OCI-LY1 (cell line): ENCODE data around the gene GRSF1.

Experiments
- H2AFZ ChIP-seq: fragments of 200-600 bp; sonication (generic), shearing (Covaris generic); 2 replicates; pipeline ENCODE4 v1.6.0; 2014; ENCODE audit warnings: antibody characterized with exemption, mild to moderate bottlenecking, low read length
- H3F3A ChIP-seq: fragments of 200-600 bp; sonication (generic), shearing (Covaris generic); 2 replicates; pipeline ENCODE4 v1.6.0; 2014; ENCODE audit warnings: mild to moderate bottlenecking, antibody characterized with exemption, low read length, moderate library complexity; ENCODE audit not compliant: insufficient read depth
- H3K27ac ChIP-seq: fragments of 200-600 bp; sonication (generic); 2 replicates; pipeline ENCODE4 v1.5.1; 2014; ENCODE audit warnings: low read length, mixed run types, mild to moderate bottlenecking, low read depth; ENCODE audit not compliant: poor library complexity, severe bottlenecking
- H3K27me3 ChIP-seq: fragments of 200-600 bp; sonication (generic); 2 replicates; pipeline ENCODE4 v1.6.0; 2014; ENCODE audit warnings: antibody characterized with exemption, mild to moderate bottlenecking, low read length, moderate library complexity; ENCODE audit not compliant: insufficient read depth
- H3K36me3 ChIP-seq: fragments of 200-600 bp; sonication (generic); 2 replicates; pipeline ENCODE4 v1.6.1; 2014; ENCODE audit warnings: mild to moderate bottlenecking, antibody characterized with exemption, low read length, moderate library complexity, mixed read lengths; ENCODE audit not compliant: insufficient read depth
- H3K4me1 ChIP-seq: fragments of 200-600 bp; sonication (generic); 2 replicates; pipeline ENCODE4 v1.5.1; 2014; ENCODE audit warnings: mild to moderate bottlenecking, low read length, moderate library complexity; ENCODE audit not compliant: insufficient read depth, severe bottlenecking
- H3K4me2 ChIP-seq: fragments of 200-600 bp; sonication (generic), shearing (Covaris generic); 2 replicates; pipeline ENCODE4 v1.6.1; 2014; ENCODE audit warnings: low read length
- H3K4me3 ChIP-seq: fragments of 200-600 bp; sonication (generic); 2 replicates; pipeline ENCODE4 v1.5.1; 2014; ENCODE audit warnings: low read length, low read depth, mild to moderate bottlenecking, mixed read lengths; ENCODE audit not compliant: poor library complexity, severe bottlenecking
- H3K79me2 ChIP-seq: fragments of 200-600 bp; shearing (Covaris generic); 2 replicates; pipeline ENCODE4 v1.6.1; 2016; ENCODE audit warnings: mixed run types, low read length, mixed read lengths; ENCODE audit not compliant: insufficient read depth
- H3K9ac ChIP-seq: fragments of 200-600 bp; sonication (generic), shearing (Covaris generic); 2 replicates; pipeline ENCODE4 v1.6.1; 2014; ENCODE audit warnings: mild to moderate bottlenecking, low read length, mixed read lengths
- H3K9me2 ChIP-seq: fragments of 200-600 bp; sonication (generic), shearing (Covaris generic); 2 replicates; pipeline ENCODE4 v1.6.1; 2014; ENCODE audit warnings: low read depth, mild to moderate bottlenecking, low read length, mixed read lengths
- H3K9me3 ChIP-seq: fragments of 200-600 bp; shearing (Covaris generic); 2 replicates; pipeline ENCODE4 v1.6.1; 2014; ENCODE audit warnings: low read length, mixed read lengths
- H4K20me1 ChIP-seq: fragments of 200-600 bp; sonication (generic), shearing (Covaris generic); 2 replicates; pipeline ENCODE4 v1.6.0; 2016; ENCODE audit warnings: mild to moderate bottlenecking, low read length; ENCODE audit not compliant: insufficient read depth
- EZH2 ChIP-seq: fragments of 200-600 bp; sonication (generic), shearing (Covaris generic); IDR thresholded peaks from 2 replicates; pipeline ENCODE4 v1.8.0; 2017; ENCODE audit warnings: borderline replicate concordance, mixed run types, mild to moderate bottlenecking, antibody characterized with exemption, low read length, moderate library complexity, mixed read lengths
- TF ChIP-seq, protein P1 (sequence below): fragments of 200-600 bp; sonication (generic), shearing (Covaris generic); IDR thresholded peaks from 2 replicates; pipeline ENCODE4 v1.5.1; 2017; ENCODE audit warnings: mild to moderate bottlenecking, antibody characterized with exemption, low read length, moderate library complexity, mixed read lengths

GRSF1 gene

DNA sequence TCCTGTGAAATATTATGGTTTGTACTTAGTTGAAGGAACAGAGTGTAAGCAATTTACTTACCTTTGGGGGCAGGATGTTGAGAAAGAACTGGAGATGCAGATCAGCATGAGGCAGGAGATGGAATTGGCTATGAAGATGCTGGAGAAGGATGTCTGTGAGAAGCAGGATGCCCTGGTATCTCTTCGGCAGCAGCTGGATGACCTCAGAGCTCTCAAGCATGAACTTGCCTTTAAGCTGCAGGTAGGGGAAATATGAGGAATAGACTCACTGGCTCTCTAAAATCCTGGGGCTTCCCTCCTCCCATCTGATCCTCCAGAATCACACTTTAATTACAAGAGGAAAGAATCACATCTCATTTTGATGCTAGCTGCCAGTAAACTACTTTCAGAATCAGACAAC is 51.0 kb downstream of the GRSF1 start:
- Histone ChIP-seq H3F3A (no peaks in the 10 kb centered on the region), H3K36me3 (peaks cover 71% of the 10 kb centered on the region), H3K9ac (no peak overlapping the region), H3K27ac (no peak overlapping the region), H4K20me1 (no peaks in the 10 kb centered on the region), H3K9me2 (no peaks in the 10 kb centered on the region), H3K4me3 (no peak overlapping the region), H3K79me2 (no peaks in the 10 kb centered on the region), H3K27me3 (no peaks in the 10 kb centered on the region), H3K4me1 (no peaks in the 10 kb centered on the region), H3K9me3 (no peaks in the 10 kb centered on the region), H3K4me2 (no peak overlapping the region), H2AFZ (no peak overlapping the region)
- no peak for TF ChIP-seq EZH2
- TF ChIP-seq, protein P1, sequence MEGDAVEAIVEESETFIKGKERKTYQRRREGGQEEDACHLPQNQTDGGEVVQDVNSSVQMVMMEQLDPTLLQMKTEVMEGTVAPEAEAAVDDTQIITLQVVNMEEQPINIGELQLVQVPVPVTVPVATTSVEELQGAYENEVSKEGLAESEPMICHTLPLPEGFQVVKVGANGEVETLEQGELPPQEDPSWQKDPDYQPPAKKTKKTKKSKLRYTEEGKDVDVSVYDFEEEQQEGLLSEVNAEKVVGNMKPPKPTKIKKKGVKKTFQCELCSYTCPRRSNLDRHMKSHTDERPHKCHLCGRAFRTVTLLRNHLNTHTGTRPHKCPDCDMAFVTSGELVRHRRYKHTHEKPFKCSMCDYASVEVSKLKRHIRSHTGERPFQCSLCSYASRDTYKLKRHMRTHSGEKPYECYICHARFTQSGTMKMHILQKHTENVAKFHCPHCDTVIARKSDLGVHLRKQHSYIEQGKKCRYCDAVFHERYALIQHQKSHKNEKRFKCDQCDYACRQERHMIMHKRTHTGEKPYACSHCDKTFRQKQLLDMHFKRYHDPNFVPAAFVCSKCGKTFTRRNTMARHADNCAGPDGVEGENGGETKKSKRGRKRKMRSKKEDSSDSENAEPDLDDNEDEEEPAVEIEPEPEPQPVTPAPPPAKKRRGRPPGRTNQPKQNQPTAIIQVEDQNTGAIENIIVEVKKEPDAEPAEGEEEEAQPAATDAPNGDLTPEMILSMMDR = no peak

DNA sequence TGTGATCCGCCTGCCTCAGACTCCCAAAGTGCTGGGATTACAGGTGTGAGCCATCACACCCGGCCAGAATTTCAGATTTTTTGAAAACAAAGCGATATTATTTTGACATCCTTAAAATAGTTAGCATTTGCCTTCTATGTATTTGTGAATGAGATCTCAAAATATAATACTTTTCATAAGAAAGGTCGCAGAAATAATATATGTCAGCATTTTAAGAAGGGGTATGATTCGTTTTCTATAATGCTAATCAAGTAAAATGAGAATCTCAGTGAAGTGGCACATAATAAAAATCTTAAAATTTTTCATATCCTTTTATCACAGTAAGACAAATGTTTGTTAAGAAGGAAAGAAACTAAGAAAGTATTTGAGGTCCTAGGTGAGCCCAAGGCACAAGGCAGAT is 52.2 kb downstream of the GRSF1 start:
- no peaks in the 10 kb centered on the region for H3K9me3 ChIP-seq
- H3K27ac ChIP-seq = no peak overlapping the region
- H2AFZ ChIP-seq = no peak overlapping the region
- H3K27me3 ChIP-seq = no peaks in the 10 kb centered on the region
- no peak overlapping the region for H3K4me3 ChIP-seq
- H3F3A ChIP-seq = no peaks in the 10 kb centered on the region
- no peak overlapping the region for H3K9ac ChIP-seq
- H3K79me2 ChIP-seq = no peaks in the 10 kb centered on the region
- no peaks in the 10 kb centered on the region for H3K4me1 ChIP-seq
- peaks cover 76% of the 10 kb centered on the region for H3K36me3 ChIP-seq
- no peak for TF ChIP-seq EZH2
- TF ChIP-seq, protein P1 = no peak
- no peaks in the 10 kb centered on the region for H3K9me2 ChIP-seq
- no peak overlapping the region for H3K4me2 ChIP-seq
- no peaks in the 10 kb centered on the region for H4K20me1 ChIP-seq

DNA sequence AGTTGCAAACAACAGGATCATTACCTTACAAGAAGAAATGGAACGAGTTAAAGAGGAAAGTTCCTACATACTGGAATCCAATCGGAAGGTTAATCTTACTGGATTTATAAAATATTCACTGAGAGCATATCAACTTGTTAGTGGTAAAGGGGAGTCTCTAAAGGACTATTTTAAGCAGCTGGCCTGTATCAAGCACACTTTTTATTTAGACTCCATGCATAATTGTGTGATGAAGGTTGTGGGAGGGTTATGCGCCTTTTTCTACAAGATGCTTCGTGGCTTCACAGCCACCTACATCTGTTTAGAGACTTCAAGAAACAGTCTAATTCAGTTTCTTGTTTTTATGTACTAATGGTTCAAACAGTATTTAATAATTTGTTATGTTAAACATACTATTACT is 56.6 kb downstream of the GRSF1 start:
- Histone ChIP-seq H3K36me3 (peaks cover 77% of the 10 kb centered on the region), H3K4me2 (no peak overlapping the region), H3K9ac (no peak overlapping the region), H3K9me3 (no peaks in the 10 kb centered on the region), H4K20me1 (no peaks in the 10 kb centered on the region), H3K27ac (no peak overlapping the region), H3F3A (no peaks in the 10 kb centered on the region), H3K79me2 (no peaks in the 10 kb centered on the region), H3K4me1 (no peaks in the 10 kb centered on the region), H2AFZ (no peak overlapping the region), H3K9me2 (no peaks in the 10 kb centered on the region), H3K27me3 (no peaks in the 10 kb centered on the region), H3K4me3 (no peak overlapping the region)
- TF ChIP-seq, protein P1 = no peak
- no peak for TF ChIP-seq EZH2
